Mononuclear cell (primary cell): Measurements from ENCODE around the gene CAMK2D. TPM values are rescaled to one million over a fixed set of nuclear protein-coding genes. Genes with fewer than 3 reads are reported as not detected.

Experiments used
- H3K27me3 ChIP-seq: 2 replicates; pipeline ENCODE4 v1.6.0; 2011; ENCODE audit warnings: low read length, control low read depth; ENCODE audit not compliant: insufficient read depth
- H3K4me1 ChIP-seq: 2 replicates; pipeline ENCODE4 v1.5.1; 2011; ENCODE audit warnings: mild to moderate bottlenecking, low read length, control low read depth; ENCODE audit not compliant: insufficient read depth
- H3K4me3 ChIP-seq: 2 replicates; pipeline ENCODE4 v1.5.1; 2011; ENCODE audit warnings: mild to moderate bottlenecking, low read length, moderate library complexity
- H3K9me3 ChIP-seq: 2 replicates; pipeline ENCODE4 v1.5.1; 2011; ENCODE audit warnings: low read depth, mild to moderate bottlenecking, control low read depth, low read length
- total RNA-seq: library from RNA; depleted of rRNA; stranded (reverse); fragments of >200 nt; gene quantifications from one replicate; pipeline ENCODE4 v1.2.3, GENCODE V29; 2012

Gene CAMK2D
- total RNA-seq, 1 donor = 58.6 TPM

DNA sequence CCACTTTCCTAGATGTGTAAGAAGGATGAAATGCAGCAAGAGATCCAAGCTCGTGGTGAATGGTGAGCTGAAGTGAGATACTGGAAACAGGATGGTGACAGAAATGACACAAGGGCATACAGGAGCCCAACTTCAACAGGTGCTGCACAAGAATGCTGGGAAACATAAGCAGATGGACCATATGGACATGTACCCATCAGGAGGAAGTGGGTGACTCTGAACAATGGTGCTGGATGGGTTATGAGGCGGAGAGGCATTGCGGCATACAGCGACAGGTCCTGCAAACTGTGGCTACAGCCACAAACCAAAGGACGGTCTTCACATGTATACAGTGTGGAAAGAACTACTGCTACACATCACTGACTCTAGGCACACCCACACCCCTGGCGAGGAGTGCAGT is 265.7 kb downstream of the CAMK2D start:
- Histone ChIP-seq H3K27me3 (no peaks in the 10 kb centered on the region), H3K9me3 (no peaks in the 10 kb centered on the region), H3K4me1 (no peaks in the 10 kb centered on the region), H3K4me3 (no peak overlapping the region)

DNA sequence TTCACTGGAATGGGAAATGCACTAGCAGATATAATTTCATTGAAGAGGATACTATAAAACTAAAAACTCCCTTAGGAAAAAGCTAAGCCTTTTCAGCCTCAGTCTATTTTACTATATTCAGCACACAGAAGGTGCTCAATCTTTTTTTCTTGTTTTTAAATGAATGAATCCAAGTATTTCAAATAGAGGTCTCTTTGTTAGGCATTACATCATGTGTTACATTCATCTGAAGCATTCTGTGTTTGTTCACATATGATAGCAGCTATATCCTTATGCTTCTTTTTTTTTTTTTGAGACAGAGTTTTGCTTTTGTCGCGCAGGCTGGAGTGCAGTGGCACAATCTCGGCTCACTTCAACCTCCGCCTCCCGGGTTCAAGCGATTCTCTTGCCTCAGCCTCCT is 278.4 kb downstream of the CAMK2D start:
- H3K27me3 ChIP-seq = no peaks in the 10 kb centered on the region
- H3K4me3 ChIP-seq = no peak overlapping the region
- H3K9me3 ChIP-seq = no peaks in the 10 kb centered on the region
- no peaks in the 10 kb centered on the region for H3K4me1 ChIP-seq

DNA sequence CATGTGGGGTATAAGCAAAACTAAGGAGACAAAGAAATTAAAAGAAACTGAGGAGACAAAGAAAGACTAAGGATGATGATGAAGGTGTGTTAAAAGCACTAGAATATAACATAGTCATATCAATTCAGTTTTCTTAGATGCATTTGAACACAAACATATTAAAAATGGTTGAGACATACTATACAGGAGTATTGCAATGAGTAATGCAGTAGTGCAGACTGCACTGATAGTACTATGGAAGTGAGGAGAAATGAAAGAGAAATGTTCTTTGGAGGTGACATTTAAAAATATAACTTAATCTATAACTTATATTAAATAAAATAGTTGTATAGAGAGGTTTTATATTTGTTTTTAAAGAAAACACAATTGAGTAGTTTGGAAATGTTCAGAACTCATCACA is 279.2 kb downstream of the CAMK2D start:
- Histone ChIP-seq H3K27me3 (no peaks in the 10 kb centered on the region), H3K4me1 (no peaks in the 10 kb centered on the region), H3K9me3 (no peaks in the 10 kb centered on the region), H3K4me3 (no peak overlapping the region)

DNA sequence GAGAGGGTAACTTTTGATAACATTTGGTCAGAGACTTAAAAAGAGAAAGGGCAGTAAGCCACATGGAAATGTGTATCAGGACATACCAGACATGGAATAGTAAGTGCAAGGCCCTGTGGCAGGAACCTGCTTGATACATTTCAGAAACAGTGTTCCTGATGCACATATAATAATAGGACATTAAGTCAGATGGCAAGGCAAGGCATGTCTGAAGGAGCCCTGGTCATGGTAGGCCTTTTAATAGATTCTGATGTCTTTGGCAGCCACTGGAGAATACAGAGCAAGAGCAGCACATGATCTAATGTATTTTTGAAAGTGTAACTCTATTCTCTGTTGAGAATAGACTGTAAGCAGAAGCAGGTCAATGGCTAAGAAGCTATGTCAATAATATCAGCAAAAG is 279.7 kb downstream of the CAMK2D start:
- H3K4me3 ChIP-seq = no peak overlapping the region
- H3K9me3 ChIP-seq = no peaks in the 10 kb centered on the region
- no peaks in the 10 kb centered on the region for H3K27me3 ChIP-seq
- H3K4me1 ChIP-seq = no peaks in the 10 kb centered on the region

DNA sequence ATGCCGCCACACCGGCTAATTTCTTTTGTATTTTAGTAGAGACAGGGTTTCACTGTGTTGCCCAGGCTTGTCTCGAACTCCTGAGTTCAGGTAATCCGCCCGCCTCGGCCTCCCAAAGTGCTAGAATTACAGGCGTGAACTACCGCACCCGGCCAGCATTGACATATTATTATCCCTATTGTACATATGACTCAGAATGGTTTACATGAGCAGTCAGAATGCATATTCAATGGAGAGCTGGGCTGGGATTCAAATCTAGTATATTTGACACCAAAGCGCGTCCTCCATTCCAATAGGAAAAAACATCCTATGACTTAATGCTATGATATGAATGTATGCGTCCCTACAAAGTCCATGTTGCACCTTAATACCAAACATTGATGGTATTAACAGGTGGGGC is 281.4 kb downstream of the CAMK2D start:
- H3K9me3 ChIP-seq = no peaks in the 10 kb centered on the region
- H3K27me3 ChIP-seq = no peaks in the 10 kb centered on the region
- no peak overlapping the region for H3K4me3 ChIP-seq
- H3K4me1 ChIP-seq = no peaks in the 10 kb centered on the region

DNA sequence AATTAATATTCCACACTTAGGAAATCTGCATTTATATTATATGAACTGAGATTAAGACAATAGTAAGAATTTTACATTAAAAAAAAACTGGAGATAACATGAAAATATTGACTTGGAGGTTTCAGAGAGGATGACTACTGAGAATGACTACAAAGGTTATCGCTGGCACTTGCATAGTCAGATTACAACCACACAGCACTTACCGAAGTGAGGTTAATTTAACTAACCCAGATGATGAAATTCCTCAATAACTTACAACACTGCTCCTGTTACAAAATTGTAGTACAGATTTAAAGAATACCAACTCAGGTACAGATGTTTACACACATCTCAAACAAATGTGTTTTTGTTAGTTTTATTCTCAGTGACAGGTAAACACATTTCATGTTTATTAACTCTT is 283.5 kb downstream of the CAMK2D start:
- Histone ChIP-seq H3K4me3 (no peak overlapping the region), H3K9me3 (no peaks in the 10 kb centered on the region), H3K27me3 (no peaks in the 10 kb centered on the region), H3K4me1 (no peaks in the 10 kb centered on the region)

DNA sequence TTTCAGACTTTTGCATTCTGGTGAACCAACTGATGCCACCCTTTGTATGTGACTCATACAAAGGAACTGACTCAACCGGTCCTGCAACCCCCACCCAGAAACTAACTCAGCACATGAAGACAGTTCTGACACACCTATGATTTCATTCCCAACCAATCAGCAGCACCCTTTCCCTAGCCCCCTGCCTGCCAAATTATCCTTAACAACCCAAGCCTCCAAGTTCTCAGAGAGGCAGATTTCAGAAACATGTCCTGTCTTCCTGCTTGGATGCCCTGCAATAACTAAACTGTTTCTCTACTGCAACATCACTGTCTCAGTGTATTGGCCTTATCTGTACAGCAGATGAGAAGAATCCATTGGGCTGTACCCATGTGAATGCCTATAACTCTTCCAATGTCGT is 284.7 kb downstream of the CAMK2D start:
- H3K4me3 ChIP-seq = no peak overlapping the region
- H3K27me3 ChIP-seq = no peaks in the 10 kb centered on the region
- no peaks in the 10 kb centered on the region for H3K4me1 ChIP-seq
- H3K9me3 ChIP-seq = no peaks in the 10 kb centered on the region

DNA sequence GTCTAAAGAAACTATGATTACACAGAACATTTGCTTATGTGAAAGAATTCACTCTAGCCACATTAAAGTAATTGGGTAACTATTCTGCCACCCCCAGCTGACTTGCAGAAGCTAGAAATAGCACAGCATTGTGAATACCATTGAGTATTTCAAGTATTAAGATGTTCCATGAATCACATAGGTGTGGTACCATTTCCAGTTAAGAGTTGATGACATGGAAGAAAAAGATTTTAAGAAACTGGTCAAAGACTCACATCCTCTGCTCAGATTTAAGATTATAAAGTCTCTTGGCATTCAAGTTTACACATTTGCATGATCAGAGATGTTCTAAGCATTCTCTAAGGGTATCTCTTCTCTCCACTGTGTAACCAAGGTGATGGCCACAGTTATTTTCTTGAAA is 287.5 kb downstream of the CAMK2D start:
- no peaks in the 10 kb centered on the region for H3K27me3 ChIP-seq
- no peak overlapping the region for H3K4me3 ChIP-seq
- H3K9me3 ChIP-seq = no peaks in the 10 kb centered on the region
- no peaks in the 10 kb centered on the region for H3K4me1 ChIP-seq

DNA sequence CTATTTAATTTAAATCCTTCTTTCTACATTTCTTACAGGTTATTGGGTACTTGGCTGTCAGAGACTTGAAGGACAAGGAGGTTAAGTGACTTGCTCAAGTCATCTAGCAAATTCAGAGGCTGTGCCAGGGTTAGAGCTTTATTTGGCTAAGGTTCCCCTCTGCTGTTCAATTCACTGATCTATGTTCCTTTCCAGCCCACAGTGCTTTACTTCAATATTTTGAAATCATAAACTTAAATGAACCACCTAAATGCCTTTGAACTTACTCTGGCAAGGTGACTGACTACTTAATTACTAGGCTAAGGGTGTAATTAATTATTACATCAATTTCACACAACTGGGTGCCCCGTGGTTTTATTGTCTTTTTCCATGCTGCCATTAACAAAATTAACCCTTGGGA is 288.7 kb downstream of the CAMK2D start:
- Histone ChIP-seq H3K27me3 (no peaks in the 10 kb centered on the region), H3K9me3 (no peaks in the 10 kb centered on the region), H3K4me1 (no peaks in the 10 kb centered on the region), H3K4me3 (no peak overlapping the region)

DNA sequence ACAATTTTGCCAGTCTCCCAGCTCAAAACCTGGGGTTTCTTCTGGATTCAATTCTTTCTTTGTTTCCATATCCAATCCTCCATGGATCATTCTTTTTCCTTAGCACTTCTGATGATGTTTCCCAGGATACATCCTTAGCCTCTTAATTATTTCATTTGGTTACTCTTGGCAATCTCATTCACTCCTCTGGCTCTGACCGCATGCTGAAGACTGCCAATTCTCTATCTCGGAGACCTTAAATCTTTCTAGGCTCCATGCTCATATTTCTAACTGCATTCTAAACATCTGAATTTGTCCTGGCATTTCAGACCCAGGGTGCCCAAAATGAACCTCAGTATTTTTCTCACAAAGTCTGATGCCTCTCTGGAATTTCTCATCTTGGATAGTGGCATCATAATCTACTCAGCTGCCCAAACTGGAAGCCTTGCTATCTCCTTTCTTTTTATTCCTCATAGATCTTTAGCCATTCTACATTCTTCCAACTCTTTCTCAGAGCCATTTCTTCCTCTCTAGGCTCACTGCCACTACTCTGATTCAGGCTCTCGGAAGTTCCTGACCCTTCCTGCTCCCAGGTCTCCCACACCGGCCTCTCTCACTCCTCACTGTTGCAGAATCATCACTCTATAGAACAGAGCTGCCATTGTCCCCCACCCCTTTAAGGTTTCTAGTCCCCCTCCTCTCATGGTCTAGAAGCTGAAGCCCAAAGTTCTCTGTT is 290.2 kb downstream of the CAMK2D start:
- no peaks in the 10 kb centered on the region for H3K4me1 ChIP-seq
- H3K4me3 ChIP-seq = no peak overlapping the region
- no peaks in the 10 kb centered on the region for H3K27me3 ChIP-seq

DNA sequence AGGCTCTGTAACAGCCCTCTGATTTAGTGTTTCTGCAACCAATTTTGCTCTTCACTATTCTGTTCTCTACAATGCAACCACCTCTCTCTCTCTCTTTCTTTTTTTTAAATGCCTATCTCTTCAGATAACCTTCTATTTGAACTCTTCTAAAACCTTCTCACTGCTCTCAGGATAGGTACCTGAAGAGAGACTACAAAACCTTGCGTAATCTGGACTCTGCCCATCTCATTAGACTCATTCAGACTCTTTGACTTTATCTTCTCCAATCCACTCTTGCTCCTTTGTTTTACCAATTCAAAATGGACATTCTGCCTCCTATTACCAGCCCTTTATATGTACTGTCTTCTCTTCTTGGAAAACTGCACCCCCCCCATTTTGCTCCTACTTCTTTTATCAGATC is 291.6 kb downstream of the CAMK2D start:
- H3K27me3 ChIP-seq = no peaks in the 10 kb centered on the region
- H3K4me1 ChIP-seq = no peaks in the 10 kb centered on the region
- H3K9me3 ChIP-seq = no peaks in the 10 kb centered on the region
- H3K4me3 ChIP-seq = no peak overlapping the region

More for the DNA sequence above, 290.2 kb downstream of the CAMK2D start:
- no peaks in the 10 kb centered on the region for H3K9me3 ChIP-seq

DNA sequence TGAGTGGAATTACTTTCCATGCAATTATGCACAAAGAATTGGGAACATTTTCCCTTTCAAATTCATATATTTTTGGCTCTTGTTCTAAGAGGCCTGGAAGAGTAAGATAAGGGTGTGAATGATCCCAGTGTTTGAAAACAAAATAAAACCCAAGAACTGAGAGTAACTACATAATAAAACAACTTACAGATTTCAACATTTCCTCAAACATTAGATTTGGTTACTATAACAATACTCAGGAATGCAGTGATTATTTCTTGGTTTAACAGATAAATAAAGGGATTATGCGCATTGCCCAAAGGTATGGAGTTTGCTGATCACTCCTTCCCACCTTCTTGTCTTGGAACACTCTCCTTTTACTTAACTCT is 292.5 kb downstream of the CAMK2D start:
- Histone ChIP-seq H3K9me3 (no peaks in the 10 kb centered on the region), H3K4me3 (no peak overlapping the region), H3K27me3 (no peaks in the 10 kb centered on the region)

DNA sequence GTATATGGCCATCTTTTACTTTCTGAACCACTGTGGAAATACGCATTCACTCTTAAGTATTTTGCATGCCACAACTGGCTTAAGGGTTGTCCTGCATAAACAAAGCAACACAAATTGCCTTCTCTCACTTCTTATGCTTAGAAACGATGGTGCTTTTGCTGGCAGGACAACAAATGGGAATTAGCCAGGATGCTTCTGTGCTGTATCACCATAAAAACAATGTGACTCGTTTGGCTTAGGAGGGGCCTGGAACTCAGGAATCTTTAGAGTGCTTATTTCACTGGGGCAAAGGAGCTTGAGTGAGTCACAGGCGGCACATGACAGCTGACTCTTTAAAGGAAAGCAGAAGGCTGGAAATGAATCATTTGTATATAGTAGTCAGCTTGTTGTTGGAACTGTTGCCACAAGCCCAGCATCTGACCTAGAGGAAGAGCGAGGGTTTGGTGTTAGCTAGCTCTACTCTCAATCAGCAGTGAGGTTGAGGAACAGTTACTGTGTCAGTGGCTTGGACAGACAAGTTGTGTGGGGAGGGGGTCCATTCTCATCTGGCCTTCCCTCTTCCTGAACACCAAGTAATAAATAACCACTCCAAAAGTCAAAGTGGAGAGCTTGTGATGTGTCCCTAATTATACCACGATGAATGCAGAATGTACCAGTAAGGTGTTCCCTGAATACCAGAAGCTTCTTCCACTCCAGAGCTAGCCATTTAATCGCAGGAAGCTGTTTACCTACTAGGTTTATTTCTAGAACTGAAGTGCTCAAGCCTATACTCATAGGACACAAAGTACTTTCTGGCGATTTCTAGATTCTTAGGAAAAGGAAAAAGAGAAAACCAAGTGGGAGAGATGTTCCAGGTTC is 293.1 kb downstream of the CAMK2D start:
- no peaks in the 10 kb centered on the region for H3K27me3 ChIP-seq
- H3K4me1 ChIP-seq = no peaks in the 10 kb centered on the region
- no peaks in the 10 kb centered on the region for H3K9me3 ChIP-seq
- no peak overlapping the region for H3K4me3 ChIP-seq

More for the DNA sequence above, 292.5 kb downstream of the CAMK2D start:
- no peaks in the 10 kb centered on the region for H3K4me1 ChIP-seq

DNA sequence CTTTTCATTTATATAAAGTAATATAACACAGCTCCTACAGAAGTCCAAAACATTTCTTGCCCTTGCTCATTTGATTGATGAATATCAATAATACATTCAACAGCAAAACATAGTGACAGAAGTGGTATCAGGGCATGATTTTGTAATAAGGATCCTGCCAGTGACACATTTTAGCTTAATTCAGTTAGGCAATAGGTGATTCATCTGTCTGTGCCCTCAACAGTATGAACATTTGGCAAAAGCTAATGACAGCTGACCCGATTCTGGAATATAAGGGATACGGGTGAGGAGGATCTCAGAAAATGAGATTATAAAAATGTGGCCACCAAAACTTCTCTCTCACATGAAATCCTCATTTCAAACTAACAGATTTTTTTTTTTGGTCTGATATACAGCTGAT is 294.0 kb downstream of the CAMK2D start:
- Histone ChIP-seq H3K4me1 (no peaks in the 10 kb centered on the region), H3K27me3 (no peaks in the 10 kb centered on the region), H3K9me3 (no peaks in the 10 kb centered on the region), H3K4me3 (no peak overlapping the region)

DNA sequence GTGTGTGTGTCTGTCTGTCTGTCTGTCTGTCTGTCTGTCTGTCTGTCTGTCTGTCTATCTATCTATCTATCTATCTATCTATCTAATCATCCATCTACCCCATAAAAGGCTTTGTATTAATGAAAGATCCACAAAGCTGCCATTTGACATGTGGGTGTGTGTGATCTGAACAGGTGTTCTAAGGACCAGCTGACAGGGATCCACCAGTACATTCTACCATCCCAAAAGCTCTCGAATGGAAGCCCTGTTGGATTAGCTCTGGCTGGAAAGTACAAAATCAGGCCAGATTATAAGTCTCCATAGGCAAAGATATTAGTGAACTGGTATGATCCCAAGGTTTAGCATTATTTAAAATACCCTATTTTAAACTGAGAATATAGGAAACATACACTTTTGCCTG is 299.3 kb downstream of the CAMK2D start:
- Histone ChIP-seq H3K4me1 (no peaks in the 10 kb centered on the region), H3K9me3 (no peaks in the 10 kb centered on the region), H3K4me3 (no peak overlapping the region), H3K27me3 (no peaks in the 10 kb centered on the region)

DNA sequence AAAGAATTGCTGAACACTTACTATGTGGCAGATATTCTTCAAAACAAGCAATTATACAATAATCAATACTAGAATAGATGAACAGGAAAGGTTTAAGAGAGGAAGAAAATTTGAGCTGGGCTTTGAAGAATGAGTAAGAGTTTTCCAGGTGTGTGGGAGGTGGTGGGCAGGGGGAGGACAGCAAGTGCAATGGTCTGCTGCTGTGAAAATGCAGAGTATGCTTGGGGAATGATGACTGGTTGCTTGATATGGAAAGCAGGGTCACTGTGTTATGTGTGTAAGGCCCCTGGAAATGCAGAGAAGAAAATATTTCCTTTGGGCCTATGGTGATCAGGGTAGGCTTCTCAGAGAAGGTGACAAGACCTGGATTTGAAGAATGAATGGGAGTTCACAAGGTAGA is 300.3 kb downstream of the CAMK2D start:
- no peaks in the 10 kb centered on the region for H3K4me1 ChIP-seq
- no peaks in the 10 kb centered on the region for H3K27me3 ChIP-seq
- no peak overlapping the region for H3K4me3 ChIP-seq
- no peaks in the 10 kb centered on the region for H3K9me3 ChIP-seq
